Immature natural killer cell (primary cell): ENCODE measurements around the gene MAB21L3. TPM values are rescaled to one million over a fixed set of nuclear protein-coding genes. Genes with fewer than 3 reads are reported as not detected.
"Not testable (repeated sequence)": the region's sequence is repeated elsewhere in the genome, so short reads cannot be mapped to it uniquely, and the experiment has no call there.

Source experiments
- DNase-seq, 3 donors: peaks; one replicate each; pipeline ENCODE4 v3.0.0; 2022; ENCODE audit warnings: mixed read lengths in 1 of 3
- H3K27ac Mint-ChIP-seq, 6 donors: one replicate each; pipeline ENCODE4 v1.8.0; 2020; ENCODE audit warnings: mixed read lengths in 6 of 6, mild to moderate bottlenecking in 5 of 6, inconsistent platforms in 4 of 6, moderate library complexity in 3 of 6
- H3K27me3 Mint-ChIP-seq, 3 donors: one replicate each; pipeline ENCODE4 v1.8.0; 2020 to 2021; ENCODE audit warnings: low read depth in 3 of 3, mild to moderate bottlenecking in 3 of 3, mixed read lengths in 3 of 3, moderate library complexity in 3 of 3, inconsistent platforms in 1 of 3
- H3K36me3 Mint-ChIP-seq, 3 donors: one replicate each; pipeline ENCODE4 v1.8.0; 2020; ENCODE audit warnings: mixed read lengths in 3 of 3, inconsistent platforms in 2 of 3, mild to moderate bottlenecking in 2 of 3
- H3K4me1 Mint-ChIP-seq, 2 donors: one replicate each; pipeline ENCODE4 v1.8.0; 2020; ENCODE audit warnings: inconsistent platforms in 2 of 2, mild to moderate bottlenecking in 2 of 2, mixed read lengths in 2 of 2, moderate library complexity in 1 of 2
- H3K4me3 Mint-ChIP-seq, 5 donors: one replicate each; pipeline ENCODE4 v1.8.0; 2020; ENCODE audit warnings: mild to moderate bottlenecking in 5 of 5, mixed read lengths in 5 of 5, inconsistent platforms in 3 of 5, moderate library complexity in 3 of 5
- H3K9me3 Mint-ChIP-seq, 6 donors: one replicate each; pipeline ENCODE4 v1.8.0; 2020; ENCODE audit warnings: mild to moderate bottlenecking in 6 of 6, mixed read lengths in 6 of 6, inconsistent platforms in 4 of 6, moderate library complexity in 3 of 6
- polyA plus RNA-seq, 3 donors: library from polyadenylated mRNA; unstranded; fragments of 300-500 nt; fragmentation: Illumina TruSeq; gene quantifications; one replicate each; pipeline ENCODE4 v1.2.3, GENCODE V29; 2021

The MAB21L3 gene
- polyA plus RNA-seq, 3 donors from 2014 or later, result not detected

DNA sequence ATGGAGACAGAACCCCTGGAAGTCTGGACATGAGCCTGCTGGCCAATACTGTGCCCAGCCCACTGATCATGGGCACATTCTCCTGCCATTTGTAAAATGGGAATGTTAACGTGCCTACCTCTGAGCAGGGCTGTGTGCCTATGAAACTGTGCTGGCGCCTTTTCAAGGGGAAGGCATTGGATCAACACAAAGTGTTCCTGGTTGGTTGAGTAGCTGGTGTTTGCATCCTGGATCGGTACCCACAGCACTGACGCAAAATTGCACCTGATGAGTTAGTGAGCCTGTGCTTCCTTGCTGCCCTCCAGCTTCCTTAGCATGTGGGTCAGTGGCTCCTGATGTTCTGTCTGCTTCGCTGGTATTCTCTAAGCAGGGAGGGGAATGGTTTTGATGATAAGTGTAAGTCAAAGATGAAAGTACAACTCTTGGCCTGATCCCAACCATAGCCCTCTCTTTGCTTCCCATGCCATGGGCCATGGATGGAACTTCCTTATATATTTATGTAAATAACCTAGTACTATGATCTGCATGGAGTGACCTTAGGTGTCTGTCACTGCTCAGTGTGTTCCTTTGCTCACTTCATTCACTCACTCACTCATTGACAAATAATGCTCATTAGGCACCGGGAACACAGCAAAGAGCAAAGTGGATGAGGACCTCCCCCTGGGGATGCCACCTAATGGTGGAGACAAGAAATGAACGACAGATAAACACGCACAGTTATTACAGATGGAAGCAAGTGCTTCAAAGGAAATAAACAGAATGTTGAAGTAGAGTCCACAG, 22.7 kb downstream of the MAB21L3 start:
- H3K4me1 Mint-ChIP-seq, result peaks cover 1 to 2% of the 10 kb centered on the region in 2 donors
- no peaks in the 10 kb centered on the region for H3K9me3 Mint-ChIP-seq
- no peak for DNase-seq
- H3K36me3 Mint-ChIP-seq, result no peaks in the 10 kb centered on the region
- H3K27me3 Mint-ChIP-seq, result peaks cover 2 to 3% (median 2%) of the 10 kb centered on the region in 3 donors
- no peak overlapping the region for H3K27ac Mint-ChIP-seq
- H3K4me3 Mint-ChIP-seq, result no peak overlapping the region

DNA sequence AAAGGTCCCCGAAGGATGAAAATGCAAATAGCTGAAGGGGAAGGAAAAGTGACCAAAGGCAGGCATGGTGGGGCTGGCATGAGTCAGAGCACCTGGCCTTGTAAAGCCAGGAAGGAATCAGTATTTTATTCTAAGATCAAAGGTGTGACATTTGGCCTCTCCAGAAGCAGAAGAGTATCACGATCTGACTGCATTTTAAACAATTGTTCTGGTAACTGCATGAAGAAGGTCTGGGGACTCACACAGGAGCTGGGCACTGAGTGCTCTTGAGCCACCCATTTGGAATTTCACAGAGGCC, 23.2 kb downstream of the MAB21L3 start:
- no peak for DNase-seq
- H3K9me3 Mint-ChIP-seq, result no peaks in the 10 kb centered on the region
- H3K4me3 Mint-ChIP-seq, result no peak overlapping the region
- H3K27ac Mint-ChIP-seq, result no peak overlapping the region
- H3K36me3 Mint-ChIP-seq, result no peaks in the 10 kb centered on the region
- H3K27me3 Mint-ChIP-seq, result peaks cover 2 to 4% (median 2%) of the 10 kb centered on the region in 3 donors
- peaks cover 6 to 8% of the 10 kb centered on the region in 2 donors for H3K4me1 Mint-ChIP-seq

DNA sequence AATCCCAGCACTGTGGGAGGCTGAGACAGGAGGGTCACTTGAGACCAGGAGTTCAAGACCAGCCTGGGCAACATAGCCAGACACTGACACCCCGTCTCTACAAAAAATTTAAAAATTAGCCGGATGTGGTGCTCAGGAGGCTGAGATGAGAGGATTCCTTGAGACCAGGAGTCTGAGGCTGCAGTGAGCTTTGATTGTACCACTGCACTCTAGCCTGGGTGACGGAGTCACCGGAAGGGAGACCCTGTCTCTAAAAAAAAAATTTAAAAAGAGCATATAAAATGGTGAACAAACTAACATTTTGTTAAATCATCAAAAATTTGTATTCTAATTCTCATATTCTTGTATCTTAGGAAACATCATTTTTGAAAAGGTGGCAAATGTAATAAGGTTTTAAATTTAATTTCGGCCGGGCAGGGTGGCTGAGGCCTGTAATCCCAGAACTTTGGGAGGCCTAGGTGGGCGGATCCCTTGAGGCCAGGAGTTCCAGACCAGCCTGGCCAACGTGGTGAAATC, 27.1 kb downstream of the MAB21L3 start:
- Mint-ChIP-seq H3K4me3 (peak overlapping the region in 4 of 5 donors; percentile 59 to 77 (median 74)), H3K27ac (peak overlapping the region in 3 of 6 donors; percentile 32 to 62 (median 37)), H3K9me3 (no peaks in the 10 kb centered on the region), H3K4me1 (peaks cover 6 to 8% of the 10 kb centered on the region in 2 donors), H3K36me3 (no peaks in the 10 kb centered on the region), H3K27me3 (peaks cover 0 to 4% (median 3%) of the 10 kb centered on the region in 3 donors)
- no peak for DNase-seq

DNA sequence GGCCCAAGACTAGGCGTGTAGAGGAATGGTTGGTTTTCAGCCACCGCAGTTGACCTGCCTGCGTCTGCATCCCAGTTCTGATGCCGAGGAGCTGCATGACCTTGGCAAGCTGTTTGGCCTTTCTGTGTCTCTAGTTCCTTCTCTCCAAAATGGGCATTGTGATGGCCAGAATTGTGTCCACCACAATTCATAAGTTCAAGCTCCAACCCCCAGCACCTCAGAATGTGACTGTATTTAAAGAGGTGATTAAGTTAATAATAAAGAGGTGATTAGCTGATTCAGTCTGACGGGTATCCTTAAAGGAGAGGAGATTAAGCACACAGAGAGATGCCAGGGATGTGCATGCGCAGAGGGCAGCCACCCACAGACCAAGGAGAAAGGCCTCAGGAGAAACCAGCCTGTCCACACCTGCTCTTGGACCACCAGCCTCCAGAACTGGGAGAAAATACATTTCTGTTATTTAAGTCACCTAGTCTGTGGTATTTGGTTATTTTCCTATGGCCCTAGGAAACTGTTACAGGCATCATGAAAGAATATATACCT, 28.5 kb downstream of the MAB21L3 start:
- peak overlapping the region in 2 of 5 donors; percentile 59 to 77 for H3K4me3 Mint-ChIP-seq
- H3K4me1 Mint-ChIP-seq, result peaks cover 6 to 8% of the 10 kb centered on the region in 2 donors
- H3K27ac Mint-ChIP-seq, result no peak overlapping the region
- peaks cover 2 to 5% (median 3%) of the 10 kb centered on the region in 3 donors for H3K27me3 Mint-ChIP-seq
- H3K9me3 Mint-ChIP-seq, result peaks cover 0 to 6% (median 4%) of the 10 kb centered on the region in 6 donors
- no peak for DNase-seq
- H3K36me3 Mint-ChIP-seq, result peaks cover 0 to 5% (median 0%) of the 10 kb centered on the region in 3 donors

DNA sequence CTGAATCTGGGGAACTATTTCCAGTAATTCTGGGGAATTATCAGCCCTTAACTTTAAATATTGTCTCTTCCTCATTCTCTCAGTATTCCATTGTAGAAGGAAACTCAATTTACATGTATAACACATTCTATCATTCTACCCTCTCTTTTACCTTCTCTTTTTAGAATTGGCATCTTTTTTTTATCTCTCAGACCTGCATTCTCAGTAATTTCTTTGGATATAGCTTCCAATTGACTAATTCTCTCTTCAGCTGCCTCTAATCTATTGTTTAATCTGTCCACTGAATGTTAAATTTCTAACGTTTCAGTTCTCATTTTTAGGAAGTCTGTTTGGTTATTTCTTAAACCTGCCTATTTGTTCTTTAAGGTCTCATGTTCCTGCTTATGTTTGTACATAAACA, 33.0 kb downstream of the MAB21L3 start:
- Mint-ChIP-seq H3K4me3 (no peak overlapping the region), H3K9me3 (peaks cover 0 to 6% (median 4%) of the 10 kb centered on the region in 6 donors), H3K36me3 (peaks cover 0 to 5% (median 0%) of the 10 kb centered on the region in 3 donors), H3K27ac (no peak overlapping the region), H3K27me3 (peaks cover 3 to 12% (median 4%) of the 10 kb centered on the region in 3 donors), H3K4me1 (peaks cover 3 to 9% of the 10 kb centered on the region in 2 donors)
- DNase-seq, result no peak

DNA sequence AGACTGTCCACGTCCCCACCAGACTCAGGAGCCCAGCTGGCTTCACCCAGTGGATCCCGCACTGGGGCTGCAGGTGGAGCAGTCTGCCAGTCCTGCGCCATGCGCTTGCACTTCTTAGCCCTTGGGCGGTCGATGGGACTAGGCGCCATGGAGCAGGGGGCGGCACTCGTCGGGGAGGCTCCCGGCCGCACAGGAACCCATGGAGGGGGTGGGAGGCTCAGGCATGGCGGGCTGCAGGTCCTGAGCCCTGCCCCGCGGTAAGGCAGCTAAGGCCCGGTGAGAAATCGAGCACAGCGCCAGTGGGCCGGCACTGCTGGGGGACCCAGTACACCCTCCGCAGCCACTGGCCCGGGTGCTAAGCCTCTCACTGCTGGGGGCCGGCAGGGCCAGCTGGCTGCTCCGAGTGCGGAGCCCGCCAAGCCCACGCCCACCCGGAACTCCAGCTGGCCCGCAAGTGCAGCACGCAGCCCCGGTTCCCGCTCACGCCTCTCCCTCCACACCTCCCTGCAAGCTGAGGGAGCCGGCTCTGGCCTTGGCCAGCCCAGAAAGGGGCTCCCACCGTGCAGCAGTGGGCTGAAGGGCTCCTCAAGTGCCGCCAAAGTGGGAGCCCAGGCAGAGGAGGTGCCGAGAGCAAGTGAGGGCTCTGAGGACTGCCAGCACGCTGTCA, 35.4 kb downstream of the MAB21L3 start:
- Mint-ChIP-seq H3K4me1 (peaks cover 6 to 12% of the 10 kb centered on the region in 2 donors), H3K27me3 (peaks cover 2 to 13% (median 4%) of the 10 kb centered on the region in 3 donors)
- not testable (repeated sequence) for DNase-seq, H3K27ac Mint-ChIP-seq, H3K4me3 Mint-ChIP-seq, H3K9me3 Mint-ChIP-seq, H3K36me3 Mint-ChIP-seq

DNA sequence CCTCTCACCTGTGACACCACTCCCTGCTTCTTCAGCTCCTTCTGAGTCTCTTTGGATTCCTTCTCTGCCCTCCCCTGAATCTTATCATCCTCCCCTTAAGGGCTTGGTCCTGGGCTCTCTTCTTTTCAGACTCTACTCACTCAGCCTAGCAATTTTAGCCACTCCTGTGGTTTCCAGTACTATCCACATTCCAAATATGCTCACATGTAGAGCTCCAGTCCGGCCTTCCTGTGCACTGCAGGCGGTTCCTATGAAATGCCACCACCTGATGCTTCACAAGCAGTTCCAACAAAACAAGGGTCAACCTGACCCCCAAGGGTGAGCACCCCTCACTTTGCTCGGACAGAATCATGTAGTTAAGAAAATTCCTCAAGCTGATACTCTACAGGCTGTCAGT, 35.9 kb downstream of the MAB21L3 start:
- H3K27ac Mint-ChIP-seq, result no peak overlapping the region

DNA sequence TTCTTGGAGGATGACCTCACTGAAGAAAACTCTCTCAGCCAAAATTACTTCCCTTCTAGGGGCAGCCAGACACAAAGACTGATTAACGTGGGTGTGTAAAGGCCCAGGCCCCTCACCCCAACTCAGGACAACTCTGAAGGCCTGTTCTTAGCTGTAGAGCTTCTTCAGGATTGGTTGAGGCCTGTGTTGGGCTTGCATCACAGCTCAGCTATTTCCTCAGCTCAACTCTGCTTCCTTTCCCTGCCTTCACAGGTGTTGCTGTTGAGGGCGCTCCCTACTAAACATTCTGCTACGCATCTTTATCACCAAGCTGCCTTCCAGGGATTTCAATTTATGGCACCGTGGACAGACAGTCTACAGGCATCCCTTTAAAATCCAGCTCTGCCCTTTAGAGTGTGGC, 36.8 kb downstream of the MAB21L3 start:
- no peak for DNase-seq
- Mint-ChIP-seq H3K4me3 (no peak overlapping the region), H3K27ac (no peak overlapping the region), H3K36me3 (peaks cover 0 to 5% (median 0%) of the 10 kb centered on the region in 3 donors), H3K27me3 (peaks cover 2 to 13% (median 4%) of the 10 kb centered on the region in 3 donors), H3K9me3 (peaks cover 0 to 6% (median 4%) of the 10 kb centered on the region in 6 donors), H3K4me1 (peaks cover 11 to 16% of the 10 kb centered on the region in 2 donors)

More for the DNA sequence above, 35.9 kb downstream of the MAB21L3 start:
- no peak for DNase-seq
- Mint-ChIP-seq H3K4me1 (peaks cover 11 to 16% of the 10 kb centered on the region in 2 donors), H3K36me3 (peaks cover 0 to 5% (median 0%) of the 10 kb centered on the region in 3 donors), H3K9me3 (peaks cover 0 to 6% (median 4%) of the 10 kb centered on the region in 6 donors), H3K4me3 (no peak overlapping the region), H3K27me3 (peaks cover 2 to 13% (median 4%) of the 10 kb centered on the region in 3 donors)

DNA sequence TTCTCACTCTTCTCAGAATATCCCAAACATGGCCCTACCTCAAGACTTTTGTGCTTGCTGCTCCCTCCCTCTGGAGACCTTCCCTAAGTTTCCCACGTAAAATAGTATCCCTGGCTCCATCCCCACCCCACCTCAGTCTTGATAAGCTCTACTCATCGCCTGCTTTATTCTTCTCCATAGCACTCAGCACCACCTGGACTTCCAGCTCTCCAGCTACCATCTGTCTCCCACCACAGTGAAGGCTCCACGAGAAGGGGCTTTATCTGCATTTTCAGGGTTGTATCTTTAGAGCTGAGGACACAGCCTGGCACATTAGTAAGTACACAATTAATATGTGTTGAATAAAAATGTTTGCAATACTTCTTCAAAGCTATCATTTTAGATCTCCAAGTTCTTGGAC, 37.8 kb downstream of the MAB21L3 start:
- Mint-ChIP-seq H3K27ac (no peak overlapping the region), H3K9me3 (peaks cover 0 to 5% (median 3%) of the 10 kb centered on the region in 6 donors), H3K36me3 (peaks cover 0 to 4% (median 0%) of the 10 kb centered on the region in 3 donors), H3K4me1 (peaks cover 11 to 16% of the 10 kb centered on the region in 2 donors), H3K27me3 (peaks cover 2 to 13% (median 4%) of the 10 kb centered on the region in 3 donors), H3K4me3 (no peak overlapping the region)
- no peak for DNase-seq

DNA sequence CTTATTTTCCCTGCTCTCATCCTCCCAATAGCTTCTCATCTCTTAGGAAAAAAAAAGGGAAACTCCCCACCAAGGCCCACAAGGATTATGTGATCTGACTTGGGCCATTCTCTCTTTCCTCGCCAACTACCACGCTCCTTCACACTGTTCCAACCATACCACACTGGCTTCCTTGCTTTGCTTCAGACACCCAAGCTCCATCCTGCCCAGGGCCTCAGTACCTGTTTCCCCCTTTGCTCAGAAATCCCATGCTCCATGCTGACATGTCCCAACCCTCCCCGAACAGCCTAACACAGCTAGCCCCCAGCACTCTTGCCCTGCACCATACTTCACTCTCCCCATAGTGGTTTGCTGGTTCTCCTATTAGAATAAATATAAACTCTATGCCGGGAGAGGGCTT, 39.2 kb downstream of the MAB21L3 start:
- DNase-seq, result no peak
- Mint-ChIP-seq H3K27ac (peak overlapping the region in 2 of 6 donors; percentile 21 to 66), H3K9me3 (no peaks in the 10 kb centered on the region), H3K36me3 (no peaks in the 10 kb centered on the region), H3K4me1 (peaks cover 11 to 15% of the 10 kb centered on the region in 2 donors), H3K27me3 (peaks cover 2 to 10% (median 4%) of the 10 kb centered on the region in 3 donors), H3K4me3 (no peak overlapping the region)

DNA sequence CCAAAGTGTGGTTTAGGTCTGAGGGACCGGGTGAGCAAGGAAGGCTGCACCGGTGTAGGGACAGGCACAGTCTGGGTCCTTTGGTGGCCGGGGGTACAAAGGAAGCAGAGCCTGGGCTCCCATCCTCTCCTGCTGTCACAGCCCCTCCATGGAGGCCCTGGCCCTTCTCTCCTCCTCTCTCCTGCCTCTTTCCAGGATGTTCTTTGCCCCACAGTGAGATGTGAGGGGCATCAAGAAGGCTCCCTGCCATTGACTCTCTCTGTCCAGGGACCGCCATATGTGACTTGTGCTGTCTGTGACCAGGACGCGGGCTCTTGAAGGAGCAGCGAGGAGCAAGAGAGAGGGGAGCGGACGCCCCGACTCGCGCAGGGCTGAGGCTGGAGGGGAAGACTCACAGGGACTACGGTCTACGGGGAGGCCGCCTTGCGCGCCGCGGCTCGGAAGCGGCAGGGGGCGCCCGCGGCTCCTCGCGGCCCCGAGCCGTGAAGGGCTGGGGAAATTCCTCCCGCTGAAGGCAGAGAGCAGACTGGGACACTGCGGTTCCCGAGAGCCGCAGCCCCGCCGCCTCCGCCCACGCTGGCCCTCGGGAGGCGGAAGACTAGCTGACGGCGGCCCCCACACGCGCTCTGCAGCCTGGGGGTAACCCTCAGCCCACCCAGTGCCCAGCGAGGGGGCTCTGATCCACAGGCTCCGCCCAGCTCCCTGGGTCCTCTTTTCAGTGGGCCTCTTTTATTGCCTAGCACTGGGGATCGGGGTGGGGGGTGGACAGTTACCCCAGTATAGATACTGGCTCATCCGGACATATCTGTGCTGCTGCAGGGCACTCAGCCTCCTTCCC, 40.8 kb downstream of the MAB21L3 start:
- Mint-ChIP-seq H3K27ac (peak overlapping the region in 5 of 6 donors; percentile 42 to 79 (median 61)), H3K9me3 (no peaks in the 10 kb centered on the region), H3K4me1 (peaks cover 9 to 11% of the 10 kb centered on the region in 2 donors), H3K4me3 (peak overlapping the region; percentile 38 to 78 (median 74)), H3K36me3 (no peaks in the 10 kb centered on the region), H3K27me3 (peaks cover 2 to 7% (median 2%) of the 10 kb centered on the region in 3 donors)
- peak; percentile 78 to 81 (median 80) for DNase-seq

DNA sequence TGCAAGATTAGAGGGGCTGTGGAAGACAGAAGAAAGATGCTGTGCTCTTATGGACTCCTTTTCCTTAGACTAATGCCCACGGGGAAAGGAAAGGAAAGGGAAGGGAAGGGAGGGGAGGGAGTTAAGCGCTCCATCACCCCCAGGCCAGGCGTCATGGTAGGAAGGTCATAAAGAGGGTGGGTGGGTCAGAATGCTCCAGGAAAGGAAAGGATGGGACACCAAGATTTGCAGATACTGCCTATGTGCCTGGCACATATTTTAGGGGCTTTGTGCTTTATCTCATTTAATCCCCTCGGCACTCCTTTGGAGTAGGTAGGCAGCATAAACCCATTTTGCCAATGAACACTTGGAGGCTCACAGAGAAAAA, 41.4 kb downstream of the MAB21L3 start:
- Mint-ChIP-seq H3K27me3 (peaks cover 2 to 3% (median 2%) of the 10 kb centered on the region in 3 donors), H3K4me3 (peak overlapping the region in 2 of 5 donors; percentile 14 to 53), H3K9me3 (no peaks in the 10 kb centered on the region), H3K4me1 (peaks cover 9 to 11% of the 10 kb centered on the region in 2 donors), H3K27ac (peak overlapping the region in 4 of 6 donors; percentile 12 to 68 (median 26)), H3K36me3 (no peaks in the 10 kb centered on the region)
- DNase-seq, result no peak
